Measurements from ENCODE around the gene GPR135. TPM values are rescaled to one million over a fixed set of nuclear protein-coding genes. Genes with fewer than 3 reads are reported as not detected.

GPR135 gene
- polyA plus RNA-seq, 1 experiment, result 1.3 TPM

GRCh38 chr14:59460378-59460777 lies 4.8 kb downstream of the GPR135 start:
- no peak for DNase-seq (ENCODE audit: low read depth)
- CTCF ChIA-PET, result no interaction called here
- TF ChIP-seq CTCF (IDR thresholded peaks at IDR 0.05; ENCODE audit: insufficient read depth, low read depth, low read length), result no peak
- Histone ChIP-seq H3K4me3 (ENCODE audit: low read depth, low read length) (no peak overlapping the region), H3K36me3 (ENCODE audit: control insufficient read depth, insufficient read depth, low read length) (peaks cover 2% of the 10 kb centered on the region), H3K27me3 (ENCODE audit: control insufficient read depth, insufficient read depth, low read length) (no peaks in the 10 kb centered on the region)
- POLR2A ChIA-PET, result no interaction called here

- Histone ChIP-seq H3K36me3 (ENCODE audit: control insufficient read depth, insufficient read depth, low read length) (peaks cover 2% of the 10 kb centered on the region), H3K27me3 (ENCODE audit: control insufficient read depth, insufficient read depth, low read length) (no peaks in the 10 kb centered on the region), H3K4me3 (ENCODE audit: low read depth, low read length) (no peak overlapping the region)
- POLR2A ChIA-PET, result no interaction called here
- CTCF ChIA-PET, result interaction anchor here (0.8 to 2.2 kb wide), 4 partner anchors 11 to 329 kb away, joined by 3 to 9 read pairs (median 4); partner anchors contain the start of genes JKAMP and L3HYPDH
- DNase-seq (ENCODE audit: low read depth), result no peak
- TF ChIP-seq CTCF (IDR thresholded peaks at IDR 0.05; ENCODE audit: insufficient read depth, low read depth, low read length), result no peak
Observed at GRCh38 chr14:59458486-59458885, 6.7 kb downstream of the GPR135 start.

GRCh38 chr14:59455411-59455810 lies 9.8 kb downstream of the GPR135 start:
- no peak for DNase-seq (ENCODE audit: low read depth)
- H3K4me3 ChIP-seq (ENCODE audit: low read depth, low read length), result no peak overlapping the region
- peaks cover 2% of the 10 kb centered on the region for H3K36me3 ChIP-seq (ENCODE audit: control insufficient read depth, insufficient read depth, low read length)
- CTCF ChIA-PET, result interaction anchor here (1.3 to 2.2 kb wide), 3 partner anchors 8 to 52 kb away, joined by 3 to 5 read pairs (median 4); no protein-coding TSS in a partner anchor
- no peaks in the 10 kb centered on the region for H3K27me3 ChIP-seq (ENCODE audit: control insufficient read depth, insufficient read depth, low read length)
- no peak for TF ChIP-seq CTCF (IDR thresholded peaks at IDR 0.05; ENCODE audit: insufficient read depth, low read depth, low read length)
- POLR2A ChIA-PET, result no interaction called here

- no peak overlapping the region for H3K4me3 ChIP-seq (ENCODE audit: low read depth, low read length)
- TF ChIP-seq CTCF (IDR thresholded peaks at IDR 0.05; ENCODE audit: insufficient read depth, low read depth, low read length), result no peak
- peaks cover 2% of the 10 kb centered on the region for H3K36me3 ChIP-seq (ENCODE audit: control insufficient read depth, insufficient read depth, low read length)
- DNase-seq (ENCODE audit: low read depth), result peak; percentile 89
- ChIA-PET CTCF (interaction anchor here (1.7 to 2.2 kb wide), 2 partner anchors 10 kb away, joined by 4 to 5 read pairs; no protein-coding TSS in a partner anchor), POLR2A (no interaction called here)
- H3K27me3 ChIP-seq (ENCODE audit: control insufficient read depth, insufficient read depth, low read length), result no peaks in the 10 kb centered on the region
Observed at GRCh38 chr14:59454139-59454538, 11.0 kb downstream of the GPR135 start.

- DNase-seq (ENCODE audit: low read depth), result no peak
- no peak overlapping the region for H3K4me3 ChIP-seq (ENCODE audit: low read depth, low read length)
- TF ChIP-seq CTCF (IDR thresholded peaks at IDR 0.05; ENCODE audit: insufficient read depth, low read depth, low read length), result no peak
- POLR2A ChIA-PET, result no interaction called here
- H3K27me3 ChIP-seq (ENCODE audit: control insufficient read depth, insufficient read depth, low read length), result no peaks in the 10 kb centered on the region
- no peaks in the 10 kb centered on the region for H3K36me3 ChIP-seq (ENCODE audit: control insufficient read depth, insufficient read depth, low read length)
- CTCF ChIA-PET, result interaction anchor here (0.5 to 3.9 kb wide), 3 partner anchors 327 to 446 kb away, joined by 3 to 21 read pairs (median 7); no protein-coding TSS in a partner anchor
Observed at GRCh38 chr14:59451849-59452248, 13.3 kb downstream of the GPR135 start.

Data from BJ (cell line).